CD4-positive, alpha-beta T cell treated with Interleukin-12 subunit alpha and Interleukin-12 subunit beta, for 1 hour (primary cell): Measurements from ENCODE around the gene KCNC2.

ENCODE experiments used
- DNase-seq: peaks from one replicate; pipeline ENCODE4 v3.0.0-alpha.2; 2020

Gene KCNC2

DNA sequence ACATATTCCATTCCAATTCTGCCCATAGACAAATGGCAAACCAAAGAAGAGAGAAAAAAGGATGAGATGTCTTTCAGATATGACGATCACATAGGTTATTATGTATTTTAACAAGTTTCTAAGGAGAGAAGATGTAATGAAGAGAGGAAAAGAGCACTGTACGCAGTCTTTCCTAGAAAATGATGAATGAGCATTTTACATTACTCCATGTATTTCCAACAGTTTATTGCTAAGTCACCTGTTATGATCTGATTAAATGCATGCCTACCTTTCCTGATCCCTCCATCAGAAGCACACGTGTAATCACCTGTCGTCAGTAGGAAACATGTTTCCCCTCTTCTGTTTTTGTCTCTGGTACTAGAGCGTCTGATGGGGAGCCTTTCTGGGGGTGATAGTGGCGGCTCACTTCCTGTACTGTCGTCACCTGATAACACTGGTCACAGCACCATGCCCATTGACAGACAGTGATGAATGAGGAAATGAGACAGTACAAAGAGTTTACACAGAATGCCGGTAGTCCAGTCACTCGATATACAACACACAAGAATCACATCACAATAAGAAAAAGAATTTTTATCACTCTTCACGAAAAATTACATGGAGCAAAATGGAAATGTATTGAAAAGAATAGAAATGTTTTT is 161.6 kb downstream of the KCNC2 start:
- no peak for DNase-seq

GRCh38 chr12:75042125-75042524 is 167.5 kb downstream of the KCNC2 start:
- DNase-seq = no peak

DNA sequence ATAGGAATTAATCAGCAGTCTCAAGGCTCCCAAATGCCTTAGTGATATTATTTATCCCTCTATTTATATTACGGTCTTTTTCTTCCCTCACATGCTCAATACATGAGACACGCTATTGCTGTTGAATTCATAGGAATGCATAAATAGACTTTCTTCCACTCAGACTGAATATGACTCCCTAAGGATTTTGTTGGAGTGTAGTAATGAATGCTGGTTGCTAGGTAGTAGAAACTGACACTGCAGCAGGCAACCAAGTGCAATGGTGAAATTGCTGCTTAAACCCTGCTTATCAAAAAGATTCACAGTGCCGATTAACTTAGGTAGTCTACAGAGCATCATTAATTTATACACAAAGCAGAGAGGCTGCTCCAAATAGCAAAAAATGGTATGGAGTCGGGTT is 168.2 kb downstream of the KCNC2 start:
- no peak for DNase-seq

DNA sequence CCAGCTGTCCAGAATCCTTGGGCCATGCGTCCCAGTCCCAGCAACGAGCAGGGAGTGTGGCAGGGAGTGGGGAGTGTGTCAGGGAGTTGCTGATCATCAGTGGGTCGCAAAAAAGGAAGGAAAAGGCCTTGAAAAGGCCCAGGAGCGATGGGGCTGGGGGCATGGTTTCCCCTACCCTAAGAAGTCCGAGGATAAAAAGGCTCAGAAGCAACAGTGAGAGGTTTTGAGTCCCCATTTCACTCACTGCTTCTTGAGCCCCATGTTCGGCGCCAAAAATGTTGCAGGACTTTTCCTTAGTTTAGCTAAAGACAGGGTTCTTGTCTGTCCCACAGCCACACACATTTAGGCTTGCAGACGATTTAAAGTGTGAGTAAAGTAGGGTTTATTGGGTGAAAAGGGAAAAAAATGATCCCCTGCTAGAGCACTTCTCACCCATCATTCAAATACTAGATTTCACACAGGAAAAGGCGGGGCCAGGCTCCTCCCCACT is 189.5 kb downstream of the KCNC2 start:
- no peak for DNase-seq

DNA sequence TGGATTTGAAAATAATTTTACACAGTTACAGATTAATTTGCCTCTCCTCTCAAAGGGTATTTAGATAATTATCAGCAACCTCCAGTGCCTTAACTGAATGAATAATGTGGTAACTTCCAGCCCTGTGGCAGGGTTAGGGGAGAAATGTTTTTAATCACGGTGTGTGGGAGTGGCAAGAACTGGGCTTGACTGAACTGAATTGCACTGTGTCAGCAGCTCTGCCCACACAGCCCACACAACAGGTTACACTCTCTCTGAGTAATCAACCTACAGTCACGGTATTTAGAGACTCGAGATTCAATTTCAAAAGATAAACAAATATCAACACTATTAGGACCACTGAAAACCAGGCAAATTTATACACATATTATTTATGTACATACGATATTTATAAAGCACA is 198.5 kb downstream of the KCNC2 start:
- no peak for DNase-seq

DNA sequence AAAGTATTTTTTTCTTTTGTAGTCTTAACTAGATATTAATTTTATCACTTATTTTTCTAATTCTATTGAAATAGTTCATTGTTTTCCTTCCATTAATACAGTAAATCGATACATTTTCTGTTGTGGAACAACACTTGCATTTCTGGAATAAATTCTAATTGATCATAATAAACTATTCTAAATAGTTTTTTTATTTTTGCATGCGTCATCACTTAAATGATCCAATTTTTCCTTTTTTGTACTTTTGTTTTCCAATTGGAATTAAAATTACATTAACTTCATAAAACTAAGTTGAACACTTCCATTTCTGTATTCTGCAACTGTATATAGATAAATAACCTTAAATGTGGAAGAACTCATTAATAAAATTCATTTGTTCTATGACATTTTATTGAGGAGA is 202.5 kb downstream of the KCNC2 start:
- DNase-seq = no peak

DNA sequence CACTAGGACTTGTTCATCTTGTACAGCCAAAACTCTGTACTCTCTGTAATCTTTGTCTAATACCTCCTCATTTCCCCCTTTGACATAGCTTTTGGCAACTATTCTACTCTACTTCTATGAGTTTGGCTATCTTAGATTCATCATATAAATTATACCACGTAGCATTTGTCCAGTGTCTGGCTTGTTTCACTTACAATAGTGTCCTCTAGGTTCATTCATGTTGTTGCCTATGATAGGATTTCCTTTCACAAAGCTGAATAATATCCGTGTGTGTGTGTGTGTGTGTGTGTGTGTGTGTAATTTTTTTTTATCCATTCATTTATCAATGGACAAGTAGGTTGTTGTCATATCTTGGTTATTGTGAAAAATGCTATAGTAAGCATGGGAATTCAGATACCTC is 209.5 kb downstream of the KCNC2 start:
- no peak for DNase-seq

GRCh38 chr12:74999474-74999873 is 210.2 kb downstream of the KCNC2 start:
- no peak for DNase-seq
